CD8-positive, alpha-beta memory T cell (primary cell): ENCODE measurements around the gene PTPN22. TPM values are rescaled to one million over a fixed set of nuclear protein-coding genes. Genes with fewer than 3 reads are reported as not detected.

Experiments
- CTCF ChIA-PET: fragments of 350-600 bp; sonication (Branson Sonifier 250); formaldehyde crosslinking; loops from one replicate; lab custom pipeline; 2021; ENCODE audit warnings: antibody characterized with exemption; lab: Charles Lee
- POLR2A ChIA-PET: fragments of 350-600 bp; sonication (Branson Sonifier 250); formaldehyde crosslinking; loops from one replicate; lab custom pipeline; 2021; ENCODE audit warnings: antibody characterized with exemption; lab: Charles Lee
- DNase-seq, 5 donors: peaks; one replicate each; pipeline versions ENCODE4 v3.0.0 to v3.0.0-alpha.2; 2020 to 2022; ENCODE audit warnings: mixed read lengths in 1 of 5
- H3K27ac ChIP-seq: one replicate; pipeline ENCODE4 v1.7.0; 2013; ENCODE audit warnings: low read depth, mild to moderate bottlenecking, low read length, moderate library complexity
- H3K27me3 ChIP-seq: 2 replicates; pipeline ENCODE4 v1.7.0; 2013; ENCODE audit warnings: low read length, mild to moderate bottlenecking; ENCODE audit not compliant: insufficient read depth, poor library complexity, severe bottlenecking
- H3K36me3 ChIP-seq: 2 replicates; pipeline ENCODE4 v1.7.0; 2013; ENCODE audit warnings: mild to moderate bottlenecking, low read length, moderate library complexity; ENCODE audit not compliant: insufficient read depth
- H3K4me1 ChIP-seq: 2 replicates; pipeline ENCODE4 v1.7.0; 2013; ENCODE audit warnings: mild to moderate bottlenecking, low read length, moderate library complexity; ENCODE audit not compliant: insufficient read depth
- H3K4me3 ChIP-seq: 2 replicates; pipeline ENCODE4 v1.7.0; 2013; ENCODE audit warnings: mild to moderate bottlenecking, low read length
- H3K9me3 ChIP-seq: 2 replicates; pipeline ENCODE4 v1.7.0; 2013; ENCODE audit warnings: mild to moderate bottlenecking, low read length
- H3K27ac Mint-ChIP-seq, 8 donors: one replicate each; pipeline ENCODE4 v1.8.0; 2020 to 2021; ENCODE audit warnings: mixed read lengths in 8 of 8, mild to moderate bottlenecking in 6 of 8, inconsistent platforms in 3 of 8, moderate library complexity in 3 of 8
- H3K27me3 Mint-ChIP-seq, 2 donors: one replicate each; pipeline ENCODE4 v1.8.0; 2020 to 2021; ENCODE audit warnings: mixed read lengths in 2 of 2, mild to moderate bottlenecking in 1 of 2, moderate library complexity in 1 of 2
- H3K36me3 Mint-ChIP-seq, 3 donors: one replicate each; pipeline ENCODE4 v1.8.0; 2020 to 2021; ENCODE audit warnings: mixed read lengths in 3 of 3, inconsistent platforms in 1 of 3, mild to moderate bottlenecking in 1 of 3
- H3K4me1 Mint-ChIP-seq, 3 donors: one replicate each; pipeline ENCODE4 v1.8.0; 2020 to 2021; ENCODE audit warnings: mixed read lengths in 3 of 3, inconsistent platforms in 1 of 3, mild to moderate bottlenecking in 1 of 3
- H3K4me3 Mint-ChIP-seq, 7 donors: one replicate each; pipeline ENCODE4 v1.8.0; 2020 to 2021; ENCODE audit warnings: mixed read lengths in 7 of 7, mild to moderate bottlenecking in 6 of 7, moderate library complexity in 4 of 7, inconsistent platforms in 2 of 7
- H3K9me3 Mint-ChIP-seq, 5 donors: one replicate each; pipeline ENCODE4 v1.8.0; 2020 to 2022; ENCODE audit warnings: mixed read lengths in 5 of 5, mild to moderate bottlenecking in 3 of 5, moderate library complexity in 2 of 5, inconsistent platforms in 1 of 5
- polyA plus RNA-seq: library from polyadenylated mRNA; unstranded; fragments of 300-500 nt; fragmentation: Illumina TruSeq; gene quantifications from one replicate; pipeline ENCODE4 v1.2.3, GENCODE V29; 2021
- total RNA-seq, 2 experiments: library from RNA; stranded (reverse); gene quantifications; one replicate each; pipeline ENCODE4 v1.2.3, GENCODE V29; 2021

Gene PTPN22
- total and polyA plus RNA-seq, 3 experiments from 2014 or later, result 57.7 to 83.2 (median 66.5) TPM

- peak overlapping the region in 3 of 8 donors; percentile 10 to 72 (median 26) for H3K27ac Mint-ChIP-seq
- H3K36me3 Mint-ChIP-seq, result peaks cover 2 to 74% (median 10%) of the 10 kb centered on the region in 3 donors
- Histone ChIP-seq H3K27me3 (no peaks in the 10 kb centered on the region), H3K4me1 (no peaks in the 10 kb centered on the region), H3K27ac (no peak overlapping the region), H3K36me3 (peaks cover 11% of the 10 kb centered on the region), H3K4me3 (no peak overlapping the region), H3K9me3 (no peaks in the 10 kb centered on the region)
- ChIA-PET POLR2A (no interaction called here), CTCF (no interaction called here)
- no peaks in the 10 kb centered on the region for H3K9me3 Mint-ChIP-seq
- H3K4me3 Mint-ChIP-seq, result no peak overlapping the region
- H3K4me1 Mint-ChIP-seq, result peaks cover 0 to 2% (median 0%) of the 10 kb centered on the region in 3 donors
- no peaks in the 10 kb centered on the region for H3K27me3 Mint-ChIP-seq
- DNase-seq, result no peak
These were observed 49.6 kb downstream of the PTPN22 start for GRCh38 chr1:113821916-113822315.

GRCh38 chr1:113818578-113818977, 52.9 kb downstream of the PTPN22 start:
- H3K27ac Mint-ChIP-seq, result peak overlapping the region in 2 of 8 donors; percentile 58 to 82
- Histone ChIP-seq H3K9me3 (no peaks in the 10 kb centered on the region), H3K36me3 (peaks cover 11% of the 10 kb centered on the region), H3K4me1 (no peaks in the 10 kb centered on the region), H3K27ac (no peak overlapping the region), H3K4me3 (no peak overlapping the region), H3K27me3 (no peaks in the 10 kb centered on the region)
- no peak overlapping the region for H3K4me3 Mint-ChIP-seq
- no peaks in the 10 kb centered on the region for H3K27me3 Mint-ChIP-seq
- ChIA-PET CTCF (no interaction called here), POLR2A (no interaction called here)
- no peak for DNase-seq
- H3K9me3 Mint-ChIP-seq, result no peaks in the 10 kb centered on the region
- H3K36me3 Mint-ChIP-seq, result peaks cover 0 to 69% (median 9%) of the 10 kb centered on the region in 3 donors
- peaks cover 0 to 5% (median 0%) of the 10 kb centered on the region in 3 donors for H3K4me1 Mint-ChIP-seq

- no peak for DNase-seq
- H3K4me3 Mint-ChIP-seq, result peak overlapping the region; percentile 51 to 100 (median 97)
- peaks cover 0 to 49% (median 3%) of the 10 kb centered on the region in 3 donors for H3K36me3 Mint-ChIP-seq
- H3K4me1 ChIP-seq, result peaks cover 28% of the 10 kb centered on the region
- H3K27ac ChIP-seq, result peak overlapping the region; percentile 89
- ChIA-PET CTCF (interaction anchor here (1.5 to 1.8 kb wide), 2 partner anchors 55 to 57 kb away, joined by 4 to 14 read pairs; partner anchors contain the start of gene PHTF1), POLR2A (no interaction called here)
- H3K9me3 ChIP-seq, result no peaks in the 10 kb centered on the region
- no peaks in the 10 kb centered on the region for H3K36me3 ChIP-seq
- H3K4me1 Mint-ChIP-seq, result peaks cover 25 to 40% (median 40%) of the 10 kb centered on the region in 3 donors
- no peaks in the 10 kb centered on the region for H3K9me3 Mint-ChIP-seq
- no peak overlapping the region for H3K4me3 ChIP-seq
- peak overlapping the region; percentile 43 to 98 (median 96) for H3K27ac Mint-ChIP-seq
- no peaks in the 10 kb centered on the region for H3K27me3 ChIP-seq
- H3K27me3 Mint-ChIP-seq, result no peaks in the 10 kb centered on the region
These were observed 58.3 kb downstream of the PTPN22 start for GRCh38 chr1:113813218-113813617.

GRCh38 chr1:113812661-113813135, 58.8 kb downstream of the PTPN22 start:
- peaks cover 29 to 46% (median 43%) of the 10 kb centered on the region in 3 donors for H3K4me1 Mint-ChIP-seq
- peak overlapping the region; percentile 94 to 100 (median 97) for H3K4me3 Mint-ChIP-seq
- peak in 2 of 5 donors; percentile 11 to 52 for DNase-seq
- Histone ChIP-seq H3K4me1 (peaks cover 32% of the 10 kb centered on the region), H3K27me3 (no peaks in the 10 kb centered on the region), H3K4me3 (peak overlapping the region; percentile 72), H3K36me3 (no peaks in the 10 kb centered on the region), H3K27ac (peak overlapping the region; percentile 89), H3K9me3 (no peaks in the 10 kb centered on the region)
- ChIA-PET POLR2A (interaction anchor here (0.6 to 2.4 kb wide), 15 partner anchors 20 to 775 kb away, joined by 3 to 27 read pairs (median 5); partner anchors contain the start of genes AP4B1, HIPK1 and PHTF1), CTCF (interaction anchor here (0.9 to 2.1 kb wide), 9 partner anchors 9 to 118 kb away, joined by 3 to 14 read pairs (median 4); partner anchors contain the start of genes AP4B1, HIPK1 and PHTF1)
- peaks cover 0 to 47% (median 3%) of the 10 kb centered on the region in 3 donors for H3K36me3 Mint-ChIP-seq
- H3K9me3 Mint-ChIP-seq, result no peaks in the 10 kb centered on the region
- H3K27me3 Mint-ChIP-seq, result no peaks in the 10 kb centered on the region
- H3K27ac Mint-ChIP-seq, result peak overlapping the region; percentile 93 to 98 (median 96)

GRCh38 chr1:113811888-113812660, 59.4 kb downstream of the PTPN22 start, which contains the start of gene RSBN1:
Gene RSBN1 (minus strand): TSS chr1:113812476. CDS start chr1:113812412, 64 bp downstream.
- Mint-ChIP-seq H3K27me3 (no peaks in the 10 kb centered on the region), H3K27ac (peak within 1 kb of the TSS; percentile 94 to 98 (median 96))

GRCh38 chr1:113811156-113811887, 60.2 kb downstream of the PTPN22 start:
- Mint-ChIP-seq H3K27me3 (no peaks in the 10 kb centered on the region), H3K36me3 (peaks cover 0 to 40% (median 0%) of the 10 kb centered on the region in 3 donors), H3K27ac (peak overlapping the region; percentile 93 to 98 (median 96)), H3K4me3 (peak overlapping the region; percentile 94 to 100 (median 97)), H3K9me3 (no peaks in the 10 kb centered on the region), H3K4me1 (peaks cover 36 to 59% (median 52%) of the 10 kb centered on the region in 3 donors)
- DNase-seq, result peak in 2 of 5 donors; percentile 4 to 57
- Histone ChIP-seq H3K36me3 (no peaks in the 10 kb centered on the region), H3K4me1 (peaks cover 42% of the 10 kb centered on the region), H3K4me3 (peak overlapping the region; percentile 72), H3K9me3 (no peaks in the 10 kb centered on the region), H3K27me3 (no peaks in the 10 kb centered on the region), H3K27ac (peak overlapping the region; percentile 89)
- ChIA-PET CTCF (interaction anchor here (0.6 to 2.1 kb wide), 11 partner anchors 8 to 118 kb away, joined by 3 to 7 read pairs (median 3); partner anchors contain the start of genes AP4B1, DCLRE1B and HIPK1), POLR2A (interaction anchor here (0.6 to 2.4 kb wide), 11 partner anchors 10 to 1192 kb away, joined by 3 to 27 read pairs (median 5); partner anchors contain the start of genes HIPK1, PHTF1 and ST7L)

More at GRCh38 chr1:113811888-113812660, 59.4 kb downstream of the PTPN22 start, which contains the start of gene RSBN1:
- peak; percentile 96 to 99 (median 98) for DNase-seq
- POLR2A ChIA-PET, result interaction anchor here (0.6 to 2.4 kb wide), 17 partner anchors 13 to 1193 kb away, joined by 3 to 27 read pairs (median 5); partner anchors contain the start of genes AP4B1, HIPK1, PHTF1 and ST7L
- no peaks in the 10 kb centered on the region for H3K9me3 Mint-ChIP-seq
- Histone ChIP-seq H3K27me3 (no peaks in the 10 kb centered on the region), H3K27ac (peak within 1 kb of the TSS; percentile 89), H3K36me3 (no peaks in the 10 kb centered on the region), H3K4me1 (peaks cover 34% of the 10 kb centered on the region), H3K9me3 (no peaks in the 10 kb centered on the region), H3K4me3 (peak within 1 kb of the TSS; percentile 72)
- peaks cover 33 to 52% (median 49%) of the 10 kb centered on the region in 3 donors for H3K4me1 Mint-ChIP-seq
- CTCF ChIA-PET, result interaction anchor here (0.6 to 2.1 kb wide), 13 partner anchors 9 to 118 kb away, joined by 3 to 14 read pairs (median 3); partner anchors contain the start of genes AP4B1, DCLRE1B, HIPK1 and PHTF1
- H3K36me3 Mint-ChIP-seq, result peaks cover 0 to 44% (median 3%) of the 10 kb centered on the region in 3 donors
- peak within 1 kb of the TSS; percentile 94 to 100 (median 97) for H3K4me3 Mint-ChIP-seq
